HG02678 (cell line): ENCODE measurements around the gene CLSTN2.

ENCODE experiments used
- ATAC-seq: cut with Tn5 transposase; IDR thresholded peaks from one replicate; pipeline ENCODE4 v1.9.1; 2021; ENCODE audit warnings: mild to moderate bottlenecking, moderate library complexity; ENCODE audit not compliant: unreplicated experiment

CLSTN2 gene

DNA sequence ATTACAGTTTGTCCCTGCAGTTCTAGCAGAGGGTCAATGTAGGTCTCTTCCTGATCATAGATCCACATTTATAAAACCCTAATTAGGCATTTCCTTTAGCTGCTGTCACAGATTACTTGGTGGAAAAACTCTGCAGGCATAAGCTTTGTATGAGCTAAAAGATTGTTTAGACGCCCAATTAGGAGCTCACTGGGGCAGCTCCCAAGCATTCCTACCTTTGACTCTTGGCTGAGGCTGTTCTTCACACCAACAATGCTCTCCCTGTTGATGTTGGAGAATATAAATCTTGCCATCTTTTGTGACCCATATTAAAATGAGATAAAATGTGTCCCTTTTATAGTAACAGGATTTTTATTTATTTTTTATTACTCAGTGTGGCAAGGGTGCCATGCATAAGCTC, 594.6 kb downstream of the CLSTN2 start:
- no peak for ATAC-seq

- no peak for ATAC-seq
Measured at GRCh38 chr3:140530131-140530530, 595.1 kb downstream of the CLSTN2 start.

DNA sequence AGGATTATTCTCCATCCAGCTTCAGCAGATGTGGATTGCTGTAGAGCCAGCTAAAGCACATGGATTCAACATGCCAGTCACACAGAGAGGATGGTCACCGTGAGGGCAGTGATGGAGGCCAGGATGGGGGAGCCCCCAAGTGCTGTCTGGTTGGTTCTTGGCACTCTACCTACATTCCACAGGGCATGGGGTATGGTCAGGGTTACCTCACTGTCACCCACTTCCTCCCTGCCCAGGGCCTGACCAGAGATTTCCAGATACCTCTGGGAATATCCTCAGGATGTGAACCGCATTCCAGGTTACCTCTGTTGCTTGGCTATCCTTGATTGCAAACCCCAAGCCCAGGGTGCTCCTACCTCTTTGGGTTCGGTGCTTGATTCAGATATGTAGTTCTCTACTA, 595.6 kb downstream of the CLSTN2 start:
- no peak for ATAC-seq

DNA sequence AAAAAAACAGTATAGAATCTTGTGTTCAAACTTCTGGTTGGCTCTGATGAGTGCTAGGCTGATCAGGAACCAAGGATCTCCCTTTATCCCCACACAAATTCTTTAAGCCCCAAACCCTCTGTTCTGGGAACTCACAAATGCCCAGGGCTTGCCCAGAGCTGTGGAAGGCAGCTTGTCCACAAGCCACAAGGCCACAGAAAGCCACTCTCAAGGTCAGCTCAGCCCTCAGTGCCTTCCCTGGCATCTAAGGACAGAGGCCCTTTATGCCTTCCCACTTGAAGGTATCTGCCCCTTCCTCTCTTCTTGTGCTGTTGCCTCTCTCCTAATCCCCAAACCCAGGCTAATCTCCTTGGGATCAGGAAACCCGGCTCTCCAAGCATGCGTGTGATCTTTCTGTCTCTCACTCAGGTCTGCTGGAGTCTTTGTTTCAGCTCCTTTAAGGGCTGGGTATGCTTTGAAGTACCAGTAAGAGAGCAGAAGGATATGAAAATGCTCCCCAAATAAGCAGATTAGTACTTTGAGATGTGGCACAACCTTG, 597.9 kb downstream of the CLSTN2 start:
- no peak for ATAC-seq

GRCh38 chr3:140536926-140537726, 602.1 kb downstream of the CLSTN2 start:
- ATAC-seq: no peak

DNA sequence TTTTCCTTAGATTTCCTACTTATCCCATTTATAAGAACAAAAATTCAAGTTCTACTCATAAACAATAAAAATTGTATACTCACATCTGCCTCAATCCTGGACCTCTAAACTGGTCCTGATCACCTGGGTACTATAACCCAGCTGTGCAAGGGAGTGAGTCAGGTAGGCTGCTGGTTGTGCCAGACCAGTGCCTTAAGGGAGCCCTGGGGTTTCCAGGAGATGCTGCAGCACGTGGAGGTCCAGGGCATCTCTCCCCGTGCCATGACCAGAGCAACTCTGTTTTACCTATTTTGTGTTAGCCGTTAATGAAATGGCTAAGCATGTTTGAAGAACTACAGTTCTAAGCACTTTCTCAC, 602.7 kb downstream of the CLSTN2 start:
- no peak for ATAC-seq

GRCh38 chr3:140540262-140540661, 605.3 kb downstream of the CLSTN2 start:
- peak; percentile 82 for ATAC-seq

GRCh38 chr3:140541975-140542653, 607.1 kb downstream of the CLSTN2 start:
- no peak for ATAC-seq

DNA sequence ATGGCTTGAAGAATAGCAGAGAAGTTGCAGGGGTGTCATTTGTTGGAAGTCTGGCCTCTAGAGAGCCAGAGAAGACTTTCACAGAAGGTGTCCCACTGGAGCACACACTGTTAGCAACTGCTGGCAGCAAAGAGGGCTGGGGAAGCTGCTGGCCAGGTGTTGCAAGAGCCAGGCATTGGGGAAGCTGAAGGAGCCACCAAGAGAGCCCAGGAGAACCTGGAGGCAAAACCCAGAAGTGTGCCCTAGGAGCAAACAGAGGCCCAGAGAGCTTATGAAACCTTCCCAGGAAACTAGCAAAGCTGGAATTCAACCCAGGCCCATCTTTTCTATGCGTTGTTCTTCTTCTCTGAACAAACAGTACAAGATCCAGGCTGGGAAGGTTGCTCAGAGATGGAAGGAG, 610.2 kb downstream of the CLSTN2 start:
- ATAC-seq: no peak

- ATAC-seq: no peak
Measured at GRCh38 chr3:140545756-140546155, 610.8 kb downstream of the CLSTN2 start.

DNA sequence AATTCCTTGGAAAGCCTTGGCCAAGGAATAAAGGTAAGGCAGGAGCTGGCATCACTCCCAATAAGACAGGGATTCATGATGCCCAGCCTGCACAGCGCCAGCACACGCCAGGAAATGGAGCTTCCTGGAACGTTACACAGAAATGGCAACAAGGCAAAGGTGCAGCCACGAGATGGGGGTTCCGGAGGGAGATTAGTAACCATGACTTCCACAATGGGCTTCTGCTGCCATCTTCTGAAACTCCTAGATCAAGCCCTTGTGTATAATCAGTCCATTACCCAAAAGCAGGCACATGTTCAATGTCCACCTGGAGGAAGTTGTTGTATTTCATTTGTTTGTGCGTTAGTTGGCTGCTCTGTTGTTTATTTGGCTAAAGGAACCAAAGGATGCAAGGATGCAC, 611.7 kb downstream of the CLSTN2 start:
- no peak for ATAC-seq

GRCh38 chr3:140552403-140552802, 617.4 kb downstream of the CLSTN2 start:
- ATAC-seq: no peak

DNA sequence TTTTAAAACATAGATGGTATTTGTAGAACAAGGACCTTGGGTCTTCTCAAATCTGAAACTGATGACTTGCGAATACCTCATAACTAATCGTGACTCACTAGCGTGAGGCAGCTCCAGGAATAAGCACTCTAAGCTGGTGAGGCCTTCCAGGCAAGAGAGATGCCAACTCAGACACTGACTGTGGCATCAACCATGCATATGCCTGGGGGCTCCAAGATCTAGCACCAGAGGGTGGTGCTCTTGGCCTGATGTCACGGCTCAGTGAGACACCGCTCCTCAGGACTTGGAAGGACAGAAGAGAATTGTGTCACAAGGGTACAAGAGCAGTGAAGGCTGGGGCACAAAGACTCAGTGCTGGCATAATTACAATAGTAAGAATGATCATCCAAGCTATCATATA, 617.9 kb downstream of the CLSTN2 start:
- ATAC-seq: no peak

GRCh38 chr3:140553591-140553990, 618.6 kb downstream of the CLSTN2 start:
- no peak for ATAC-seq

DNA sequence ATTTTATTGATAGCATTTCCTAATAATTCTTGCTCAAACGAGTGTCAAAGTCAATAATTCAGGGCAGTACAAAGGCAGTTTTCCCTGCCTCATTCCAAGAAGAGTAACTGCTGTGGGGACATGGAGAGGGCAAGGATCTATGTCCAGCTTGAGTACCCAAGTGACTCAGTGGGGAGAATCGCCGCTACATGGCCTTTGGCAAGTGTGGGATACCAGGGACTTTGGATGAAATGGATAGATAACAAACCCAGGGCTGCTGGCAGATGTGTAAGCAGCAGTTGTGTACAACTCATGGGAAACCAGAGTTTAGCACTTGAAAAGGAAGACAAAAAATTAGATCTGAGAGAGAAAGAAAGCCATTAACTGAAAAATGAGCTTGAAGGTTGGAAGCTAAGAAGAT, 620.7 kb downstream of the CLSTN2 start:
- ATAC-seq: no peak

GRCh38 chr3:140557476-140557875, 622.5 kb downstream of the CLSTN2 start:
- ATAC-seq: no peak

GRCh38 chr3:140559546-140559945, 624.6 kb downstream of the CLSTN2 start:
- ATAC-seq: no peak

- no peak for ATAC-seq
Measured at GRCh38 chr3:140563206-140563760, 628.3 kb downstream of the CLSTN2 start.

DNA sequence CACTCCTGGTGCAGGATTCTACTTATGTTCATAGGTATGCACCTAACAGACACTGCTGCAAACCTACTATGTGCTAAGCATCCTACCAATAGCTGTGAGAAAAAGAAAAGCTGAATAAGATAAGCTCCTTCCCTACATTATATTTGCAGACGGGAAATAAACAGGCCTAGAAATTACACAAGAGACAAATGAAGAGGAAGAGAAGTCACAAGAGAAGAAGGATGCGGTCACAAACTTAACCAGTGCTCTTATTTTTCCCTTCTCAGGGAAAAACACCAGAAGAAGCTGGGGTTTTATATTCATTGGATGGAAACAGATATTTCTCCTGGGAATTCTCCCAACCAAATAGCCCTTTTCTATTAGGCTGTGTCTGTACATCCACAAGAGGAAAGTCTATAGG, 633.1 kb downstream of the CLSTN2 start:
- no peak for ATAC-seq

DNA sequence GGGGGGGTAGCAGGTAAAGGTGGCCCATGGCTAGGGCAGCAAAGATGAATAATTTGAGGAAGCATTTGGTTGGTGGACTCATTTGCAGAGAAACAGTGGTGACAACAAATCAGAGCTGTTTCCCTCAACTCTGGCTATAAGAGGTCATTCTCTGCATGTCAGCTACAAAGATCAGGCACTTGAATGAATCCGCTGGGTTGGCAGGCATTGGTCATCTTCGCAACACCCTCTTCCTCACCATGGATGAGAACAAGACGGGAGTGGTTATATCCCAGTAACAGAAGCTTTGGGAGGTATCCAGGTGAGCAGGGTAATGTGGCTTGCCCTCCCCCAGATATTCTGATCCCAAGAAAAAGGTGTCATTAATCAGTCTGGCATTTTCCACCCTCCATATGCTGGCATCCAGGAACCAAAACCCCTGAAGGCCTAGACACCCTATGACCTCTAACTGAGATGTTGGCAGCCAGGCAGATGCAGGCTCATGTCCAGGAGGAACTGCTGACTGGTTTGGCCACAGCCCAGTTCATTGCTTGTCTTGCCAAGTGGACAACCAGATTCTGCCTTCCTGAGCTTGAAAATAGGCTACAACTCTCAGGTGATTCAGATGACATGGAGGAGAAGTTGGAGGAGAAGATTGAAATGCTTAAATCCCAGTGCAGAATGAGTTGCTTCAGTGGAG, 634.0 kb downstream of the CLSTN2 start:
- ATAC-seq: no peak

DNA sequence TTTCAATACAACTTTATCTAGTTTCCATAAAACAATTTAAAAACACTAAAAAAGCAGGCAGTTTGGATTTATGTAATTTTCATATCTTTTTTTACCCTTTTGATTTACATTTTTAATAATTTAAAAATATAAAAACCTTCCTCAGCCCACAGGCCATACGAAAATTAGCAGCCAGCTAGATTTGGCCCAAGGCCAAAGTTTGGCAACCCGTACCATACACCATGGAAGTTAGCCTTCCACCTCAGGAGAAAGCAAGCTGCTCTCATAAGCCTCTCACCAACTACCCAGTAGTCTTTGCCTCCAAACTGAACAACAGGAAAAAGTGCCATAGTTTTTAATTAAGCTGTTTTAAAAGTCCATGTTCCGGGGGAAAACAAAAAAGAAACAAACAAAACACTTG, 635.6 kb downstream of the CLSTN2 start:
- ATAC-seq: no peak
